H9 (cell line): ENCODE results near the gene MED7. TPM values are rescaled to one million over a fixed set of nuclear protein-coding genes. Genes with fewer than 3 reads are reported as not detected.

Source experiments
- DNase-seq: peaks from one replicate; pipeline ENCODE4 v3.0.0-alpha.2; 2017
- H2AFZ ChIP-seq: one replicate; pipeline ENCODE4 v1.6.1; 2013; ENCODE audit warnings: mild to moderate bottlenecking, low read length, control low read depth, moderate library complexity
- H2AK5ac ChIP-seq: 2 replicates; pipeline ENCODE4 v1.6.1; 2013; ENCODE audit warnings: low read length, control low read depth, mixed read lengths; ENCODE audit not compliant: insufficient read length
- H2BK120ac ChIP-seq: one replicate; pipeline ENCODE4 v1.6.1; 2013; ENCODE audit warnings: low read depth, mild to moderate bottlenecking, low read length, control low read depth, inconsistent platforms; ENCODE audit not compliant: poor library complexity, severe bottlenecking
- H2BK12ac ChIP-seq: 2 replicates; pipeline ENCODE4 v1.6.1; 2013; ENCODE audit warnings: low read length, control low read depth, mixed read lengths, low read depth; ENCODE audit not compliant: insufficient read length
- H2BK15ac ChIP-seq: 2 replicates; pipeline ENCODE4 v1.6.1; 2013; ENCODE audit warnings: low read depth, low read length, control low read depth
- H2BK20ac ChIP-seq: one replicate; pipeline ENCODE4 v1.6.1; 2013; ENCODE audit warnings: low read depth, mild to moderate bottlenecking, low read length, control low read depth, inconsistent platforms; ENCODE audit not compliant: poor library complexity, severe bottlenecking
- H2BK5ac ChIP-seq: 2 replicates; pipeline ENCODE4 v1.6.1; 2013; ENCODE audit warnings: low read length, control low read depth, mixed read lengths; ENCODE audit not compliant: insufficient read length
- H3K14ac ChIP-seq: 2 replicates; pipeline ENCODE4 v1.6.1; 2013; ENCODE audit warnings: low read length, control low read depth; ENCODE audit not compliant: insufficient read depth
- H3K18ac ChIP-seq: 2 replicates; pipeline ENCODE4 v1.6.1; 2013; ENCODE audit warnings: low read depth, mild to moderate bottlenecking, mixed read lengths, low read length, control low read depth; ENCODE audit not compliant: insufficient read length
- H3K23ac ChIP-seq: 2 replicates; pipeline ENCODE4 v1.6.1; 2013; ENCODE audit warnings: low read length, control low read depth, mixed read lengths, low read depth; ENCODE audit not compliant: insufficient read length
- H3K23me2 ChIP-seq: 2 replicates; pipeline ENCODE4 v1.6.1; 2013; ENCODE audit warnings: low read depth, mild to moderate bottlenecking, mixed read lengths, low read length, control low read depth; ENCODE audit not compliant: insufficient read length, poor library complexity, severe bottlenecking
- H3K27ac ChIP-seq: 2 replicates; pipeline ENCODE4 v1.5.1; 2013; ENCODE audit warnings: low read length, control low read depth, mixed read lengths, low read depth; ENCODE audit not compliant: insufficient read length
- H3K27me3 ChIP-seq: 2 replicates; pipeline ENCODE4 v1.6.1; 2013; ENCODE audit warnings: low read length, control low read depth, inconsistent platforms; ENCODE audit not compliant: insufficient read depth
- H3K4ac ChIP-seq: 2 replicates; pipeline ENCODE4 v1.6.1; 2013; ENCODE audit warnings: low read depth, mild to moderate bottlenecking, control low read depth, inconsistent platforms, low read length, moderate library complexity
- H3K4me1 ChIP-seq: 2 replicates; pipeline ENCODE4 v1.6.1; 2013; ENCODE audit warnings: low read length, control low read depth, inconsistent platforms; ENCODE audit not compliant: insufficient read depth
- H3K4me2 ChIP-seq: 2 replicates; pipeline ENCODE4 v1.6.1; 2013; ENCODE audit warnings: low read length, control low read depth, mixed read lengths; ENCODE audit not compliant: insufficient read length, insufficient read depth
- H3K56ac ChIP-seq: 2 replicates; pipeline ENCODE4 v1.6.1; 2013; ENCODE audit warnings: low read depth, mild to moderate bottlenecking, mixed read lengths, low read length, control low read depth; ENCODE audit not compliant: insufficient read length
- H3K79me1 ChIP-seq: 2 replicates; pipeline ENCODE4 v1.6.1; 2013; ENCODE audit warnings: low read depth, mild to moderate bottlenecking, moderate library complexity, low read length, control low read depth, inconsistent platforms; ENCODE audit not compliant: insufficient read depth, poor library complexity, severe bottlenecking
- H3K79me2 ChIP-seq: 2 replicates; pipeline ENCODE4 v1.6.1; 2013; ENCODE audit warnings: low read length, control low read depth, inconsistent platforms; ENCODE audit not compliant: insufficient read depth
- H3K9ac ChIP-seq: 2 replicates; pipeline ENCODE4 v1.6.1; 2013; ENCODE audit warnings: low read length, control low read depth, mixed read lengths; ENCODE audit not compliant: insufficient read length; ENCODE audit errors: extremely low read depth
- H3K9me3 ChIP-seq: one replicate; pipeline ENCODE4 v1.6.1; 2013; ENCODE audit warnings: low read depth, low read length, inconsistent platforms; ENCODE audit not compliant: control insufficient read depth
- H3T11ph ChIP-seq: one replicate; pipeline ENCODE4 v1.6.1; 2013; ENCODE audit warnings: mild to moderate bottlenecking, low read length, control low read depth, inconsistent platforms
- H4K20me1 ChIP-seq: one replicate; pipeline ENCODE4 v1.6.1; 2013; ENCODE audit not compliant: control insufficient read depth, insufficient read length, insufficient read depth
- H4K5ac ChIP-seq: 2 replicates; pipeline ENCODE4 v1.6.1; 2013; ENCODE audit warnings: low read depth, mild to moderate bottlenecking, mixed read lengths, low read length, control low read depth; ENCODE audit not compliant: insufficient read length
- H4K8ac ChIP-seq: replicated peaks from 2 replicates; pipeline ENCODE4 v1.6.1; 2013; ENCODE audit warnings: low read length, control low read depth, mixed read lengths, low read depth; ENCODE audit not compliant: insufficient read length
- H4K91ac ChIP-seq: 2 replicates; pipeline ENCODE4 v1.6.1; 2013; ENCODE audit warnings: low read depth, mild to moderate bottlenecking, moderate library complexity, mixed read lengths, low read length, control low read depth; ENCODE audit not compliant: insufficient read length
- H3K27ac Mint-ChIP-seq, 3 experiments: 2 replicates in 2 of 3; 3 replicates in 1 of 3; pipeline ENCODE4 v1.8.0; 2020 to 2021; ENCODE audit warnings: mixed read lengths in 3 of 3, mild to moderate bottlenecking in 1 of 3, moderate library complexity in 1 of 3
- H3K27me3 Mint-ChIP-seq: 2 replicates; pipeline ENCODE4 v1.8.0; 2021; ENCODE audit warnings: low read depth, mild to moderate bottlenecking, moderate library complexity, mixed read lengths
- H3K36me3 Mint-ChIP-seq, 3 experiments: 2 replicates in 2 of 3; 3 replicates in 1 of 3; pipeline ENCODE4 v1.8.0; 2020 to 2021; ENCODE audit warnings: low read depth in 3 of 3, mixed read lengths in 3 of 3; ENCODE audit not compliant: insufficient read depth in 1 of 3
- H3K4me1 Mint-ChIP-seq, 2 experiments: 2 replicates each; pipeline ENCODE4 v1.8.0; 2020; ENCODE audit warnings: mixed read lengths in 2 of 2
- H3K4me3 Mint-ChIP-seq, 2 experiments: 2 replicates in 1 of 2; 3 replicates in 1 of 2; pipeline ENCODE4 v1.8.0; 2020 to 2021; ENCODE audit warnings: mild to moderate bottlenecking in 2 of 2, mixed read lengths in 2 of 2, moderate library complexity in 1 of 2
- H3K9me3 Mint-ChIP-seq, 2 experiments: 2 replicates in 1 of 2; 3 replicates in 1 of 2; pipeline ENCODE4 v1.8.0; 2020; ENCODE audit warnings: mild to moderate bottlenecking in 2 of 2, mixed read lengths in 2 of 2, moderate library complexity in 1 of 2
- CTCF ChIP-seq: fragments of 200-600 bp; sonication (generic); conservative IDR thresholded peaks from 3 replicates; pipeline ENCODE4 v1.8.0; 2021; ENCODE audit warnings: antibody characterized with exemption, mild to moderate bottlenecking
- WGBS: extraction: QIAGEN DNeasy Blood & Tissue Kit; methylation state at CpG from one replicate; pipeline ENCODE4 v1.1.7; 2013; ENCODE audit warnings: missing lambda C conversion rate, low lambda C conversion rate, mixed read lengths; ENCODE audit not compliant: insufficient read length; ENCODE audit errors: extremely low coverage; 5-methylcytosine and 5-hydroxymethylcytosine counted together
- total RNA-seq: library from RNA; stranded (reverse); gene quantifications from 2 replicates; pipeline ENCODE4 v1.2.1, GENCODE V29; 2021

The MED7 gene
- total RNA-seq, 1 experiment from 2014 or later, result 10.7 TPM

DNA sequence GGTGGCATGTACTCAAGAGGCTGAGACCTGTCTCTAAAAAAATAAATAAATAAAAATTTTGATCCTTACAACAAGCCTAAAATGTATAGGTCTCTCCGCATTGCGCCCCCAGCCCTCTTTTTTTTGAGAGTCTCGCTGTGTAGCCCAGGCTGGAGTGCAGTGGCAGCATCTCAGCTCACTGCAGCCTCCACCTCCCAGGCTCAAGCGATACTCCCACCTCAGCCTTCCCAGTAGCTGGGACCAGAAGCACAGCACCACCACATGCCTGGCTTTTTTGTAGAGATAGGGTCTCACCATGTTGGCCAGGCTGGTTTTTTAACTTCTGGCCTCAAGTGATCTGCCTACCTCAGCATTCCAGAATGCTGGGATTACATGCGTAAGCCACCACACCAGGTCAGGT is 25.6 kb upstream of the MED7 start:
- Mint-ChIP-seq H3K9me3 (peaks cover 3 to 5% of the 10 kb centered on the region in 2 experiments; a peak in 4 of 5 replicates), H3K27me3 (no peaks in the 10 kb centered on the region; the same call in 1 of the 2 replicates), H3K4me3 (no peak overlapping the region), H3K4me1 (peaks cover 23 to 27% of the 10 kb centered on the region in 2 experiments), H3K36me3 (peaks cover 0 to 6% (median 0%) of the 10 kb centered on the region in 3 experiments; a peak in 2 of 7 replicates), H3K27ac (no peak overlapping the region; a peak in 1 of 7 replicates)
- no peak overlapping the region for H3K14ac ChIP-seq
- no peak overlapping the region for H2BK5ac ChIP-seq
- H3K79me1 ChIP-seq, result no peaks in the 10 kb centered on the region
- no peak overlapping the region for H4K91ac ChIP-seq
- no peak for TF ChIP-seq CTCF
- H3K56ac ChIP-seq, result no peak overlapping the region
- no peak overlapping the region for H2AFZ ChIP-seq
- no peak overlapping the region for H3K27ac ChIP-seq
- no peak overlapping the region for H4K5ac ChIP-seq
- WGBS, result no CpG with 5 or more reads among the region's 5 CpGs
- H4K8ac ChIP-seq, result no peak overlapping the region
- H3K4ac ChIP-seq, result no peak overlapping the region
- no peak overlapping the region for H3K18ac ChIP-seq
- no peaks in the 10 kb centered on the region for H3K9me3 ChIP-seq
- H2BK15ac ChIP-seq, result no peak overlapping the region
- no peaks in the 10 kb centered on the region for H3K79me2 ChIP-seq
- H3K4me2 ChIP-seq, result no peak overlapping the region
- H2BK12ac ChIP-seq, result no peak overlapping the region
- H2BK120ac ChIP-seq, result no peak overlapping the region
- H3K23me2 ChIP-seq, result no peaks in the 10 kb centered on the region
- no peak overlapping the region for H3K9ac ChIP-seq
- no peak overlapping the region for H2AK5ac ChIP-seq
- H3K4me1 ChIP-seq, result no peaks in the 10 kb centered on the region
- H2BK20ac ChIP-seq, result no peak overlapping the region
- DNase-seq, result no peak
- H3K27me3 ChIP-seq, result no peaks in the 10 kb centered on the region
- H3K23ac ChIP-seq, result no peak overlapping the region
- no peaks in the 10 kb centered on the region for H4K20me1 ChIP-seq
- no peak overlapping the region for H3T11ph ChIP-seq
